GM18498 (cell line): ENCODE results near the gene PLXNA2.
A peak's percentile ranks its signal among the peaks of the same experiment; 100 is the strongest.

Source experiments
- ATAC-seq: cut with Tn5 transposase; IDR thresholded peaks from one replicate; pipeline ENCODE4 v1.9.1; 2021; ENCODE audit warnings: mild to moderate bottlenecking, moderate library complexity; ENCODE audit not compliant: unreplicated experiment

The PLXNA2 gene

DNA sequence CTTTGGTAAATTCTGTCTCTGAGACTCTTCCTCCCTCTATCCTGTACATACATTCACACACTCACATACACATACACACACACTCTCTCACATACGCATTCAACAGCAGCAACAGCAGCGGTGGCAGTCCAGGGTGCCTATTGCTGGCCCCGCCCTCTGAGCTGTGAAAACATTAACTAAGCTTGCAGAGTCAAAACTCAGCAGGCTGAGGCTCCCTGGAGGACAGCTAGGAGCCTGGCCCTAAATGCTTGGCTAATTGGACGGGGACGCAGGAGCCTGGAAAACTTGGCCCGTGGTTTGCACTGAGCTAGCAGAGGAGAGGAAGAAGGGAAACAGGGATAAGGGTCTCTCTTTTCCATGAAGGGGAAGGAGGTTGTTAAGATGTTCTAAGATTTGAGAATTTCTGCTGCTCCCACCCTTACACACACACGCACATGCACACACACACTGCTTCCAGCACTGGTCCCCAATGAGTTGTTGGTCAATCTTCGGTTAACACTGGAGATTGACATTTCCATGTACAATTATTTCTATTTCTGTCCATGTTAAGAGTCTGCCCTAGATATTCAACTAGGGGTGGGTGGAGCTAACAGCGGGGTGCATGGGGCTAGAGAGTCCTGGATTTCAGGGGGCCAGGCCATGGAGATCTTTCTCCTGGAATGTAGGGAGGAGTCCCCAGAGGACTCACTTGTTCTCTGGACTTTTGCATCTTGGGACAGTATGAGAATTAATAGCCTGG, 94.2 kb downstream of the PLXNA2 start:
- no peak for ATAC-seq

GRCh38 chr1:208149213-208149612, 95.0 kb downstream of the PLXNA2 start:
- ATAC-seq: no peak

- ATAC-seq: no peak
Measured at GRCh38 chr1:208148380-208148779, 95.8 kb downstream of the PLXNA2 start.

- no peak for ATAC-seq
Measured at GRCh38 chr1:208146650-208147049, 97.5 kb downstream of the PLXNA2 start.

- no peak for ATAC-seq
Measured at GRCh38 chr1:208145167-208145566, 99.0 kb downstream of the PLXNA2 start.

- ATAC-seq: no peak
Measured at GRCh38 chr1:208142590-208143382, 101.4 kb downstream of the PLXNA2 start.

DNA sequence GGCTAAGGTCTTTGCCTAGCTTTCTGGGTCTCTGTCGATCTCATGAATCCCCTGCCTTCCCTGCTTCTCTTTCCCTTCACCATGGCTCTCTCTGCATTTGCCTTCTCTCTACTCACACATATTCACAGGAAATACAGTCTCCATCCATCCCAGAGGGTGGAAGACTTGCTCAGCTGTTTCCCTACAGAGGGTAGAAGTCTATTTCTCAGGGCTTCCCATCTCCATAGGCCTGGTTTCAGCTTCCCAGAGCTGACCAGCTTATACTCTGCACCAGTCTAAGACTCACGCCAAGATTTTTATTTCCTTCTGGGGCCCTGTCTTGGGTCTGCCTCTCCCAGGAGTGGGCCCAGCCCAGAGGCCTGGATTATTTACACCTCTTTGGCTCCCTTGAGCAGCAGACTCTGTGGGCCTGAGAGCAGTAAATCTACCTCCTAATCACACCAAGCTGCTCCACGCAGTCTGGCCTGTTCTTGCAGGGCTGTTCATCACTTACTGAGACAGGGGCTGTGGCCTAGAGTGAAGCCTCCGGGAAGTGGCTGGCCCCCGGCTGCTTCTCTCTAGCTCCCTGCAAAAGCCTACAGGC, 102.5 kb downstream of the PLXNA2 start:
- ATAC-seq: no peak

DNA sequence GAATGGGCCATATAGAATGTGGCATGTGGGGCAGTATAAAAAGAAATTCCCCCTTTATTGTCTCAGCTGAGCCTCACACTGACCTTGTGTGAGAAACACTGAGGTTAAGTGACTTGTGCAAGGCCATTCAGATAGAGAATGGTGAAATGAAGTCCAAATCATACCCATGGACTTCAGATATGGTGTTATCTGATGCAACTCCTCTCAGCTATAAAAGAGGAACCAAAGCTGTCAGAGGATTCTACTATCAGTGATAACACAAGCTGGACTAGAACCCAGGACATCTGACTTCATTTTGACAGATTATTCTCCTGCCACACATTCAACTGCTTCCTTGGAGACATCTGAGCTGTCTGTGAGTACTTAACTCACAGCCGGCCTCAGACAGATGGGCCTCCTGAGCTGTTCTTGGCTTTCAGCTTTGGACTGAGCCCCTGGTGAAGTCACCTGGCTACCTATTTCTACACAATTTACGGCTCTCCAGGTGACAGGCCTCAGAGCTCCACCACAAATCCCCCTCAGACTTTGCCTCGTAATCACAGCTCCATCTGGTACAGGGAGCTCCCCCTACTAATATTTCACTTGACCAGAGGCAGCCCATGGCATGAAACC, 104.6 kb downstream of the PLXNA2 start:
- no peak for ATAC-seq

- no peak for ATAC-seq
Measured at GRCh38 chr1:208137193-208137592, 107.0 kb downstream of the PLXNA2 start.

DNA sequence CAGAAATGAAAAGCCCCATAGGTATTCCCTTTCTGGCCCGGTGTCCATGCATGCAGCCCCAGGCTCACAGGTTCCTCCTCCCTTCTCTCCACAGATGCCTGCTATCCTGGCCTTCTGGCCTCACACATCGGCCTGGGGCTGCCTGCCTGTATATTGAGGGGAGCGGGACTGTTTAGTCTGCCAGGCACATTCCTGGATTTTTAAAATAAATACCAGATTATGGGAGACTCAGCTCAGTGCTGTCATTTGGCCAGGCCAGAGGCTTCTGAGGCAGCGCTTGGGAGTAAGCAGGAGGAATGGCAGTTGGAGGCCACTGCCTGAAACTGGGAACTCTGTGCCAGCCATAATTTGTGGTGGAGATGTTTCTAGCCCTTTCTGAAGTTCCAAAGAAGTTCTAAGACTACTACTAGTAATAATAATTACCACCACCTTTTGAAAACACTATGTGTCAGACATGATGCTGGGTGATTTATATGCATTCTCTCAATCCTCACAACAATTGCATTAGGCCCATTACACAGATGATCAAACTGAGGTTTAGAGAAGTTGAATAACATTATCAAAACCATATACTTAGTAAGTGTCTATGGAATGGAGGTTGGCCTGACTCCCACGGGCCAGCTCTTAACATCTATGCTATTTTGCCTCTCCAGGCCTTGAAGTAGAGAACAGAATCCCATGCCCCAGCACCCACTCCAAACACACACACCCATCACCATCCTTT, 107.6 kb downstream of the PLXNA2 start:
- no peak for ATAC-seq

- no peak for ATAC-seq
Measured at GRCh38 chr1:208135354-208135753, 108.8 kb downstream of the PLXNA2 start.

DNA sequence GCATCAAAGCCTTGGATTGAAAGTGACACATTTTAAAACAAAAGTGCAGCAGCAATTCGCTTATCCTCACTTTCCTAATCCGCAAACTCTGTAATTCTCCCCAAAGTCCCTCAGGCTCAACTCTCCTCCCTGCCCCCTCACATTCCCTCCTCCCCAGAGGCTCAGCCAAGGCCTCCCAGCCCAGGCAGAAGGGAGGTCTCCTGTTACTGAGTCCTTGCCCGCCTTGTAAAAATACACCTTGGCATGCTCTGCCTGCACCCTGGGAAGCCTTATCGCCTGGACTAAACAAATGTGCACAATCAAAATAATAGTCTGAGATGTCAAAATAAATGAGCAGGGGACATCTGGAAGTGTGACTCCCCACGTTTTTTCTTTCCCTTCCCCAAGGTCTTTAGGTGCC, 109.7 kb downstream of the PLXNA2 start:
- ATAC-seq: no peak

DNA sequence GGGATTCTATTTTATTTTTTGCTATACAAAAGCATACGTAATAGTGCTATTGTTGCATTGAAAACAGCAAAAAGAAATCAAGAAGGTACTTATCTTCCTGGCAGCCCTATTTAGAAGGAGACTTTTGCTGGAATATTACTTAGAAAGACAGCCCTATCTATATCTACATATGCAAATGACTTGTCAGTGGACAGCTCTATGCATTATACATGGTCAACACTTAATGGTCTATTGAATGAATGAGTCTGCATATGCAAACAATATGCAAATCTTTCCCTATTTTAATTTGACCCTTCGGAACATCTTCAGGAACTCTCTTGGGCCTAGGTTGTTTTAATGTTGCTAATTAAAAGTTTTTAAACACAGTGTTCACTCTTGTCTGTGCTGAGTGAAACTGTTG, 110.8 kb downstream of the PLXNA2 start:
- ATAC-seq: no peak

DNA sequence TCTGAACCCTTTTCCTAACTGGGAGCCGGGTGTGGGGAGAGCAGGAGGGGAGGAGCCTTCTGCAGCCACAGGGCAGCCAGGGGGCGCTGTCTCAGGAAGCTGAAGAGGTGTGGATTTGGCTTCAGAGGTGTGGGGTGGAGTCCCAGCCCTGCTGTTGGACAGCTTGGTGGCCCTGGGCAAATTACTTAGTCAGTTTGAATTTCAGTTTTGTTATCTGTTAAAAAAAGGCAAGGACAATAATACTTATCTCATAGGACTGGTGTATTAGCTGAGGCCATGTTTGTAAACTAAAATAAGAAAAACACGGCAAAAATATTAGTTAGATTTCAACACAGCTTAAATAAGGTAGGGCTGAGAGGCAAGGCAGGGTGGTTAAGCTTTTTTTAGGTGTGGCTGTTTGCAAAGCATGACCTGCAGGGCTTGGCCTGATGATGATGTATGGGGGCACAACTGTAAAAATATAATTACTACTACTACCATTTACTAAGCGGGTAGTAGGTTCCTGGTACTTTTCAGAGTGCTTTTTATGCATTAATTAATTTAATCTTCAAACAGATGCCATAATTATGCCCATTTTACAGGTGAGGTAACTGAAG, 111.8 kb downstream of the PLXNA2 start:
- ATAC-seq: peak; percentile 95

- ATAC-seq: peak; percentile 43
Measured at GRCh38 chr1:208131621-208132286, 112.4 kb downstream of the PLXNA2 start.

- no peak for ATAC-seq
Measured at GRCh38 chr1:208129487-208129886, 114.7 kb downstream of the PLXNA2 start.

- ATAC-seq: no peak
Measured at GRCh38 chr1:208129060-208129459, 115.1 kb downstream of the PLXNA2 start.

DNA sequence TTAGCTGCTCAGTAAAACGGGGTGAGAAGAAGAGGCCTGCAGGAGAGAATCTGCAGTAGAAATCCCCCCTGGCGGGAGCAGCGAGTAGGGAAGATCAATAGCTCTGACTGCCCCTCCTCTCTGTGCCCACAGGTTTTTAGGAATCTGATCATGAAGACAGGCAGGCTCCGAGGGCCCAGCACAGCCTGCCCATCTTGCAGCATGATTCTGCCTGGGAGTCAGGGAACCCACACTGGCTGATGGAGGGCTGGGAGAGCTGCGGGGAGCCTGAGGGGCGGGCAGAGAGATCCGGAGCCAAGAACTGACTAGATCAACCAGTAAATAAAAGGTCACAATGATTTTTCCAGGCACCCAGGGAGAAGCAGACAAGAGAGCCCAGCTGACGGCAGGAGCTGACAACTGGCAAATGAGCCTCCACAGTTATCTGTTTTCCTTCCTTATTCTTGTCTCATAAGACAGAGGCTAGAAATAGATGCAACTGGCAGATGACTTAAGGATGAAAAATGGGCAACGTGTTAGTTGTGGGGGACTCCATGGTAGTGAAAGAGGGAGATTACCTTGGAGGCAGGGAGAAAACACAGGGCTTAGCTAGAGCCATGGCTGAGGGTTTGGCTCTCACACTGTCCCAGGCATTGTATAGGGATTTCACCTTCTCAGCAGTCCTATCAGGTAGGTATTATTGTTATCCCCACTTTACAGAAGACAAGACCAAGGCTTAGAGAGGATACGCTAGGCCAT, 116.2 kb downstream of the PLXNA2 start:
- ATAC-seq: no peak

DNA sequence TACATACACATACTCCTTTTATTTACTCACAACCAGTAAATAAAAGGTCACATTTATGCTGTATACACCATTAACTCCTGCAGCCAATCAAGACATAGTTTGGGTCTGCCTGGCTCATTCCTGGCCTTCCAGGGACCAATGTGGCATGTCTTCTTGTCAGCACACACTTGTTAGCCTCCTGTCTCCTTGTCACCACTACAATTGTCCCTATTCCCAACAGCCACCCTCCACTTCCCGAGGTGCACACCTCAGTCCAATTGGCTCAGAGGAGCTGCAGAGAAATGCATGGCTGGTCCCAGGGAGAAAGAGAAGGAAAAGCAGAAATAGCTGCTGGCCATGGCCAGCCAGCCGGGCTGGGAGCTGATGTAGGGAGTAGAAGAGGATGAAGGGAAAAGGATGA, 116.9 kb downstream of the PLXNA2 start:
- no peak for ATAC-seq
